Endodermal cell (in vitro differentiated cells): ENCODE measurements around the gene TFF2. TPM values are rescaled to one million over a fixed set of nuclear protein-coding genes. Genes with fewer than 3 reads are reported as not detected.

ENCODE experiments used
- DNase-seq: peaks from one replicate; pipeline ENCODE4 v3.0.0-alpha.2; 2017
- H3K27ac ChIP-seq: 2 replicates; pipeline ENCODE4 v1.5.1; 2013; ENCODE audit warnings: mild to moderate bottlenecking, low read depth, low read length, moderate library complexity
- H3K27me3 ChIP-seq: 2 replicates; pipeline ENCODE4 v1.6.1; 2013; ENCODE audit warnings: mild to moderate bottlenecking, low read length, moderate library complexity; ENCODE audit not compliant: insufficient read depth, control insufficient read depth, poor library complexity, severe bottlenecking
- H3K36me3 ChIP-seq: 2 replicates; pipeline ENCODE4 v1.7.0; 2013; ENCODE audit warnings: mild to moderate bottlenecking, low read length, moderate library complexity; ENCODE audit not compliant: control insufficient read depth, insufficient read depth
- H3K4me1 ChIP-seq: one replicate; pipeline ENCODE4 v1.7.0; 2013; ENCODE audit warnings: low read length; ENCODE audit not compliant: control insufficient read depth, insufficient read depth
- H3K4me3 ChIP-seq: 2 replicates; pipeline ENCODE4 v1.5.1; 2013; ENCODE audit warnings: mild to moderate bottlenecking, low read length, moderate library complexity
- H3K9ac ChIP-seq: 2 replicates; pipeline ENCODE4 v1.6.1; 2013; ENCODE audit warnings: mild to moderate bottlenecking, low read length, moderate library complexity; ENCODE audit not compliant: poor library complexity, severe bottlenecking; ENCODE audit errors: extremely low read depth
- H3K9me3 ChIP-seq: 2 replicates; pipeline ENCODE4 v1.6.1; 2013; ENCODE audit warnings: mild to moderate bottlenecking, low read length, moderate library complexity; ENCODE audit not compliant: control insufficient read depth
- H3K27ac Mint-ChIP-seq: 2 replicates; pipeline ENCODE4 v1.8.0; 2020; ENCODE audit warnings: mixed read lengths
- H3K27me3 Mint-ChIP-seq: 2 replicates; pipeline ENCODE4 v1.8.0; 2021; ENCODE audit warnings: mild to moderate bottlenecking, mixed read lengths; ENCODE audit not compliant: insufficient read depth
- H3K36me3 Mint-ChIP-seq: 2 replicates; pipeline ENCODE4 v1.8.0; 2020; ENCODE audit warnings: low read depth, mixed read lengths
- H3K4me1 Mint-ChIP-seq: 2 replicates; pipeline ENCODE4 v1.8.0; 2020; ENCODE audit warnings: mixed read lengths
- H3K4me3 Mint-ChIP-seq: 2 replicates; pipeline ENCODE4 v1.8.0; 2020; ENCODE audit warnings: mild to moderate bottlenecking, moderate library complexity, mixed read lengths
- H3K9me3 Mint-ChIP-seq: 2 replicates; pipeline ENCODE4 v1.8.0; 2020; ENCODE audit warnings: mild to moderate bottlenecking, mixed read lengths
- CTCF ChIP-seq: fragments of 200-600 bp; sonication (generic); conservative IDR thresholded peaks from 2 replicates; pipeline ENCODE4 v1.5.0; 2021; ENCODE audit warnings: antibody characterized with exemption, mild to moderate bottlenecking
- WGBS, 2 experiments: methylation state at CpG; one replicate each; pipeline versions ENCODE4 v1.1.5 to v1.1.7; 2013; ENCODE audit warnings: missing lambda C conversion rate in 2 of 2, mixed read lengths in 1 of 2; ENCODE audit not compliant: insufficient coverage in 1 of 2, insufficient read length in 1 of 2; 5-methylcytosine and 5-hydroxymethylcytosine counted together
- total RNA-seq, 2 donors: library from RNA; stranded (reverse); fragmentation: NEBNext Ultra II Directional in 1 of 2; extraction: Animal tissue kit (Norgen Biotek cat#: 25700) in 1 of 2; gene quantifications; 2 replicates in 1 of 2; 3 replicates in 1 of 2; pipeline ENCODE4 v1.2.1, GENCODE V29; 2021

Gene TFF2
- total RNA-seq, 2 donors from 2014 or later: not detected

GRCh38 chr21:42299324-42300044 lies 51.3 kb downstream of the TFF2 start:
- H3K27me3 ChIP-seq: no peaks in the 10 kb centered on the region
- Mint-ChIP-seq H3K27ac (no peak overlapping the region), H3K4me1 (peaks cover 23% of the 10 kb centered on the region), H3K4me3 (no peak overlapping the region), H3K36me3 (no peaks in the 10 kb centered on the region), H3K27me3 (no peaks in the 10 kb centered on the region), H3K9me3 (no peaks in the 10 kb centered on the region)
- peaks cover 11% of the 10 kb centered on the region for H3K4me1 ChIP-seq
- no peak for DNase-seq
- 90 to 100% methylated on average over 7 to 20 of the region's 20 CpGs for WGBS, 2 experiments
- no peak overlapping the region for H3K27ac ChIP-seq
- H3K36me3 ChIP-seq: no peaks in the 10 kb centered on the region
- TF ChIP-seq CTCF: no peak
- H3K9ac ChIP-seq: no peak overlapping the region
- no peak overlapping the region for H3K4me3 ChIP-seq
- no peaks in the 10 kb centered on the region for H3K9me3 ChIP-seq

GRCh38 chr21:42298657-42299056 lies 52.1 kb downstream of the TFF2 start:
- H3K27me3 Mint-ChIP-seq: no peaks in the 10 kb centered on the region
- H3K27ac Mint-ChIP-seq: peak overlapping the region; percentile 42
- Histone ChIP-seq H3K36me3 (no peaks in the 10 kb centered on the region), H3K27me3 (no peaks in the 10 kb centered on the region), H3K4me1 (peaks cover 11% of the 10 kb centered on the region), H3K9ac (no peak overlapping the region), H3K9me3 (no peaks in the 10 kb centered on the region), H3K4me3 (no peak overlapping the region), H3K27ac (no peak overlapping the region)
- no peaks in the 10 kb centered on the region for H3K36me3 Mint-ChIP-seq
- H3K4me3 Mint-ChIP-seq: no peak overlapping the region
- H3K9me3 Mint-ChIP-seq: no peaks in the 10 kb centered on the region
- TF ChIP-seq CTCF: no peak
- peaks cover 23% of the 10 kb centered on the region for H3K4me1 Mint-ChIP-seq
- DNase-seq: no peak
- 86% methylated on average over 5 of the region's 5 CpGs for WGBS, 2 experiments

GRCh38 chr21:42298237-42298636 lies 52.6 kb downstream of the TFF2 start:
- Histone ChIP-seq H3K4me1 (peaks cover 11% of the 10 kb centered on the region), H3K36me3 (no peaks in the 10 kb centered on the region), H3K9me3 (no peaks in the 10 kb centered on the region), H3K27me3 (no peaks in the 10 kb centered on the region), H3K9ac (no peak overlapping the region), H3K27ac (no peak overlapping the region), H3K4me3 (no peak overlapping the region)
- Mint-ChIP-seq H3K4me1 (peaks cover 23% of the 10 kb centered on the region), H3K27ac (peak overlapping the region; percentile 42), H3K36me3 (no peaks in the 10 kb centered on the region), H3K9me3 (no peaks in the 10 kb centered on the region), H3K27me3 (no peaks in the 10 kb centered on the region), H3K4me3 (no peak overlapping the region)
- TF ChIP-seq CTCF: no peak
- DNase-seq: peak; percentile 88
- 42 to 60% methylated on average over 4 to 6 of the region's 6 CpGs for WGBS, 2 experiments
